PC-3 (cell line): ENCODE measurements around the gene NMNAT2.

ENCODE experiments used
- CTCF ChIP-seq: fragments of 300-600 bp; sonication (generic); conservative IDR thresholded peaks from 2 replicates; pipeline ENCODE4 v1.5.1; 2017; ENCODE audit warnings: antibody characterized with exemption, low read depth, mild to moderate bottlenecking, low read length
- EZH2 ChIP-seq: fragments of 300-600 bp; sonication (generic); IDR thresholded peaks from one replicate; pipeline ENCODE4 v1.6.1; 2017; ENCODE audit warnings: antibody characterized with exemption, mild to moderate bottlenecking, low read length; ENCODE audit not compliant: unreplicated experiment

- TF ChIP-seq CTCF (no peak), EZH2 (no peak)
Observed at GRCh38 chr1:183259924-183260323, 158.3 kb downstream of the NMNAT2 start.
